ENCODE data around the gene SLC29A1.
A peak's percentile ranks its signal among the peaks of the same experiment; 100 is the strongest.

Gene SLC29A1

GRCh38 chr6:44234101-44235025, 11.0 kb downstream of the SLC29A1 start:
- peak; percentile 58 to 64 (median 60) for TF ChIP-seq CTCF (IDR thresholded peaks at IDR 0.05; ENCODE audit: unreplicated experiment in 3 of 3)
- H3K9me3 Mint-ChIP-seq: no peaks in the 10 kb centered on the region
- H3K4me3 Mint-ChIP-seq: peak overlapping the region in 2 of 3 experiments; percentile 19 to 42
- peaks cover 46% of the 10 kb centered on the region for H3K4me1 Mint-ChIP-seq
- peak overlapping the region; percentile 90 to 91 (median 91) for H3K27ac Mint-ChIP-seq
- H3K36me3 Mint-ChIP-seq (ENCODE audit: low read depth): no peaks in the 10 kb centered on the region
- peaks cover 5% of the 10 kb centered on the region for H3K27me3 Mint-ChIP-seq (ENCODE audit: low read depth)

- Mint-ChIP-seq H3K4me1 (peaks cover 45% of the 10 kb centered on the region), H3K27ac (peak overlapping the region; percentile 90 to 91 (median 91)), H3K36me3 (ENCODE audit: low read depth) (no peaks in the 10 kb centered on the region), H3K9me3 (no peaks in the 10 kb centered on the region), H3K4me3 (peak overlapping the region in 2 of 3 experiments; percentile 4 to 42), H3K27me3 (ENCODE audit: low read depth) (peaks cover 6% of the 10 kb centered on the region)
- TF ChIP-seq CTCF (IDR thresholded peaks at IDR 0.05; ENCODE audit: unreplicated experiment in 3 of 3): no peak
These were observed 11.9 kb downstream of the SLC29A1 start for GRCh38 chr6:44235269-44235668.

GRCh38 chr6:44235891-44236516, 12.6 kb downstream of the SLC29A1 start:
- no peak for TF ChIP-seq CTCF (IDR thresholded peaks at IDR 0.05; ENCODE audit: unreplicated experiment in 3 of 3)
- H3K4me1 Mint-ChIP-seq: peaks cover 42% of the 10 kb centered on the region
- peaks cover 6% of the 10 kb centered on the region for H3K27me3 Mint-ChIP-seq (ENCODE audit: low read depth)
- no peaks in the 10 kb centered on the region for H3K36me3 Mint-ChIP-seq (ENCODE audit: low read depth)
- no peaks in the 10 kb centered on the region for H3K9me3 Mint-ChIP-seq
- H3K27ac Mint-ChIP-seq: peak overlapping the region in 1 of 3 experiments; percentile 30
- H3K4me3 Mint-ChIP-seq: peak overlapping the region in 1 of 3 experiments; percentile 42

GRCh38 chr6:44237021-44237812, 13.8 kb downstream of the SLC29A1 start:
- no peaks in the 10 kb centered on the region for H3K36me3 Mint-ChIP-seq (ENCODE audit: low read depth)
- TF ChIP-seq CTCF (IDR thresholded peaks at IDR 0.05; ENCODE audit: unreplicated experiment in 3 of 3): no peak
- no peaks in the 10 kb centered on the region for H3K9me3 Mint-ChIP-seq
- H3K4me3 Mint-ChIP-seq: peak overlapping the region; percentile 82 to 87 (median 86)
- peak overlapping the region; percentile 74 to 93 (median 92) for H3K27ac Mint-ChIP-seq
- H3K4me1 Mint-ChIP-seq: peaks cover 37% of the 10 kb centered on the region
- H3K27me3 Mint-ChIP-seq (ENCODE audit: low read depth): peaks cover 6% of the 10 kb centered on the region

- peak overlapping the region; percentile 82 to 87 (median 86) for H3K4me3 Mint-ChIP-seq
- TF ChIP-seq CTCF (IDR thresholded peaks at IDR 0.05; ENCODE audit: unreplicated experiment in 3 of 3): peak; percentile 94 to 98 (median 98)
- H3K4me1 Mint-ChIP-seq: peaks cover 35% of the 10 kb centered on the region
- H3K27ac Mint-ChIP-seq: peak overlapping the region; percentile 74 to 93 (median 92)
- H3K27me3 Mint-ChIP-seq (ENCODE audit: low read depth): peaks cover 6% of the 10 kb centered on the region
- no peaks in the 10 kb centered on the region for H3K36me3 Mint-ChIP-seq (ENCODE audit: low read depth)
- no peaks in the 10 kb centered on the region for H3K9me3 Mint-ChIP-seq
These were observed 14.5 kb downstream of the SLC29A1 start for GRCh38 chr6:44237813-44238433.

All from nephron (organoid).